Kidney epithelial cell (primary cell): ENCODE measurements around the gene SLC25A28. TPM values are rescaled to one million over a fixed set of nuclear protein-coding genes. Genes with fewer than 3 reads are reported as not detected.

Experiments
- DNase-seq: peaks from one replicate; pipeline ENCODE4 v3.0.0-alpha.2; 2010; ENCODE audit warnings: low read depth
- H3K27me3 ChIP-seq: 2 replicates; pipeline ENCODE4 v1.6.0; 2011; ENCODE audit warnings: low read length; ENCODE audit not compliant: control insufficient read depth, insufficient read depth
- H3K36me3 ChIP-seq: 2 replicates; pipeline ENCODE4 v1.5.1; 2011; ENCODE audit warnings: low read length; ENCODE audit not compliant: control insufficient read depth, insufficient read depth
- H3K4me3 ChIP-seq: 2 replicates; pipeline ENCODE4 v1.5.1; 2011; ENCODE audit warnings: low read depth, mild to moderate bottlenecking, control low read depth, low read length
- total RNA-seq: library from RNA; depleted of rRNA; stranded (reverse); fragments of >200 nt; gene quantifications from 2 replicates; pipeline ENCODE4 v1.2.3, GENCODE V29; 2015
- TF ChIP-seq, protein P1 (sequence below): IDR thresholded peaks from 2 replicates; pipeline ENCODE4 v1.5.1; 2011; ENCODE audit warnings: mild to moderate bottlenecking, moderate library complexity, low read length, control low read depth, inconsistent platforms; ENCODE audit not compliant: insufficient read depth, poor library complexity, severe bottlenecking

The SLC25A28 gene
- total RNA-seq, 1 donor from 2014 or later: 7.9 TPM

DNA sequence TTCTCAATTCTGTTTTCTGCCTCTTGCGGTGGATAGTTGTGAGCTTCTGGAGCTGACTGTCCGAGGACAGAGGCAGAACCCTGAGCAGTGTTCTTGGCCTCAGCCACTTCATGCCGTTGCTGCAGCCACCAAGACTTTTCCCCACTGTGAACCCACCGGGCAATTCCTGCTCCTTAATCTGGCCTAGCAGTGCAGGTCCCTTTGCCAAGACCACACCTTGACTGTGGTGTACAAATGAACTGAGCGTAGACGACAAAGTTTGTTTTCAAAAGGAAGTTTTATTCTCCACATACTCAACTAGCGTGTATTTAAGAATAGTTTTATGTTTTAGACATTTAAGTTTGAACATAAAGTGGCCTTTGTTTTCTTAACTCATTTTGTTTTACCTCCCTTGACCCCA lies 29.4 kb downstream of the SLC25A28 start:
- Histone ChIP-seq H3K36me3 (no peaks in the 10 kb centered on the region), H3K4me3 (no peak overlapping the region), H3K27me3 (peaks cover 2% of the 10 kb centered on the region)
- no peak for DNase-seq
- TF ChIP-seq, protein P1, sequence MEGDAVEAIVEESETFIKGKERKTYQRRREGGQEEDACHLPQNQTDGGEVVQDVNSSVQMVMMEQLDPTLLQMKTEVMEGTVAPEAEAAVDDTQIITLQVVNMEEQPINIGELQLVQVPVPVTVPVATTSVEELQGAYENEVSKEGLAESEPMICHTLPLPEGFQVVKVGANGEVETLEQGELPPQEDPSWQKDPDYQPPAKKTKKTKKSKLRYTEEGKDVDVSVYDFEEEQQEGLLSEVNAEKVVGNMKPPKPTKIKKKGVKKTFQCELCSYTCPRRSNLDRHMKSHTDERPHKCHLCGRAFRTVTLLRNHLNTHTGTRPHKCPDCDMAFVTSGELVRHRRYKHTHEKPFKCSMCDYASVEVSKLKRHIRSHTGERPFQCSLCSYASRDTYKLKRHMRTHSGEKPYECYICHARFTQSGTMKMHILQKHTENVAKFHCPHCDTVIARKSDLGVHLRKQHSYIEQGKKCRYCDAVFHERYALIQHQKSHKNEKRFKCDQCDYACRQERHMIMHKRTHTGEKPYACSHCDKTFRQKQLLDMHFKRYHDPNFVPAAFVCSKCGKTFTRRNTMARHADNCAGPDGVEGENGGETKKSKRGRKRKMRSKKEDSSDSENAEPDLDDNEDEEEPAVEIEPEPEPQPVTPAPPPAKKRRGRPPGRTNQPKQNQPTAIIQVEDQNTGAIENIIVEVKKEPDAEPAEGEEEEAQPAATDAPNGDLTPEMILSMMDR: no peak

DNA sequence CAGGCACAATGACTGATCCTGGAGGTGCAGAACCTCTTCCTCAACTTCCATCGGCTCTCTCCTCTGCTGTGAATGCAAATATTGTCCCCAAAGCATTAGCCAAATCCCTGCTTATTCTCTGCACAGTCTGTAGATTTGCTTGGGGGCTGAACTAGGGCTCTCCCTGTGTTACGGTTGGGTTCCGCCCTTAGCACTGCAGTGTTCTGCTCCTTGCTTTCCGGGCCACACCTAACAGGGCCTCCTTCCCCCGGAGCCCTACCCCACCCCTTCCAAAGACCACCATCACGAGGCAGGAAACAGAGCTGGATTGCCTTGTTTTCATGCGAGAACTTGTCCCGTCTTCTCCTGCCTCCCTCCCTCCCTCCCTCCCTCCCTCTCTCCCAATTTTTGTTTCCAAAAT lies 36.6 kb downstream of the SLC25A28 start:
- H3K27me3 ChIP-seq: peaks cover 5% of the 10 kb centered on the region
- H3K36me3 ChIP-seq: no peaks in the 10 kb centered on the region
- TF ChIP-seq, protein P1: no peak
- DNase-seq: no peak
- no peak overlapping the region for H3K4me3 ChIP-seq

DNA sequence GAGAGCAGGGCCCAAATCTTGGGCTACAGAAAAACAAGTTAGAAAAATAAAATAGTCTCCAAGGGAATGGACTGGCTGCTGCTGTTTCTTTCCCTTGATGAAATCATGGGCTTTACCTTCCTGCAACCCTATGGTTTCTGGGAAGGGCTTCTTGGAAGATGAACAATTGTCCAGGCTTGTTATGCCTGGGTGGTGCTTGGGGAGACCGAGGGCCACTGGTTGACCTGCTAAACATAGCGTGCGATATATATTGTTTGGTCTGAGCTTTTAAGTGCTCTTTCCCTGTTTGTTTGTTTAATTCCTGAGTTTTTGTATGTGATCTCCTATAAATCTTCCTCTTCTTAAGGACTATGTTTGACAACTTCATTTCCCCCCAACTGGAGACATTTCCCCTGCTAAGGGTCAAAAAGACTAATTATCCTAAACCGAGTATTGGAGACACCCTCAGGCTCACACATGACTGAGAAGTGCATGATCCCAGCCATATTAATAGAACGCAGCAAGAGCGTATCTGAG lies 37.9 kb downstream of the SLC25A28 start:
- Histone ChIP-seq H3K36me3 (no peaks in the 10 kb centered on the region), H3K27me3 (peaks cover 6% of the 10 kb centered on the region), H3K4me3 (no peak overlapping the region)
- TF ChIP-seq, protein P1: no peak
- no peak for DNase-seq

DNA sequence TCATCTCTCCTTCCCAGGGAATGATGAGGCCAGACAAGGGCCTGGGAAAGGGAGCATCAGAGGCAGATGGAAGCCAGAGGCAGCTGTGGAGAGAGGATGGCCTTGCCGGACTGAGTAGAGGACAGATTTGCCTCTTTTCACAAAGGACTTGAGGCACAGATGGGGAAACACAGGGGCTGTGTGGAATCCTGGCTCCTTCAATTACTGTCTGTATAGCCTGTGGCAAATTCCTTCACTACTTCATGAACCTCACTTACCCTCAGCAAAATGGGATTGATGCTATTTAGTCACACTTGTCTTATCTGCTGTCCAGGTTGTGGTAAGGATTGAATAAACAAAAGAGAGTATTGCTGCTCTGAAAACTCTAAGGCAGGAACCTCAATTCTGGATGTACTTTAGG lies 40.3 kb downstream of the SLC25A28 start:
- peaks cover 6% of the 10 kb centered on the region for H3K27me3 ChIP-seq
- TF ChIP-seq, protein P1: no peak
- no peaks in the 10 kb centered on the region for H3K36me3 ChIP-seq
- no peak overlapping the region for H3K4me3 ChIP-seq
- no peak for DNase-seq

DNA sequence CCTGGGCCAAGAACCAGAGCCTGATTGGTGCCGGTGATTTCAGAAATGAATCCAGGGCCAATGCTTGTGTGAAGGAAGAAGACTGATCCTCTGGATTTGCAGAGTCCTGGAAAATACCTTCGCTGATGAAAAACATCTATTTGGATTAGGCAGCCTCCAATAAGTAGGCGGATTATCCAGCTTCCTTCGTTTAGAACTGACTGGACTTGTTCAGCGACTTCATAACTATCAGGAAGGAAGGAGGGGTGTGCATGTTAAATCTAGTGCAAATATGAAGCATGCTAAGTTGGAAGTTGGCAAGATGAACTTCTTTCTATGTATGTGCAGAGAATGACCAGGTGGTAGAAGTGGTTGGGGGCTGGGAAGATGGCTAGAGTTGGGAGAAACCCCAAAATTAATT lies 46.4 kb downstream of the SLC25A28 start:
- no peak for DNase-seq
- TF ChIP-seq, protein P1: no peak
- no peak overlapping the region for H3K4me3 ChIP-seq
- H3K27me3 ChIP-seq: peaks cover 3% of the 10 kb centered on the region
- H3K36me3 ChIP-seq: no peaks in the 10 kb centered on the region

DNA sequence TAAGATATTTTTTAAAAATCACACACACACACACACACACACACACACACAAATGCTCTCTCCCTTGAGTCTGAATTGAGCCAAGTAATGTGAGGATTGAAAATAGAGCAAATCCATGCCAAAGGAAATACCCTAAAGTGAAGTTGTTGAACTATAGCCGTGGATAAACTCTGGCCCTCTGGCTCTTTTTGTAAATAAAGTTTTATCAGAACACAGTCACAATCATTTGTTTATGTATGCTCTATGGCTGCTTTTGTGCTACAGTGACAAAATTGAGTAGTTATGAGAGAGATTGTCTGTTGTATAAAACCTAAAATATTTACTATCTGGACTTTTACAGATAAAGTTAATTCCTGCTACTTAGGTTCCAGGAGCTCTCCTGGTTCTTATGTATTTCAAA lies 48.4 kb downstream of the SLC25A28 start:
- H3K27me3 ChIP-seq: no peaks in the 10 kb centered on the region
- no peak overlapping the region for H3K4me3 ChIP-seq
- no peaks in the 10 kb centered on the region for H3K36me3 ChIP-seq
- DNase-seq: no peak
- TF ChIP-seq, protein P1: no peak
